T-cell (primary cell): Measurements from ENCODE around the gene DOLK. TPM values are rescaled to one million over a fixed set of nuclear protein-coding genes. Genes with fewer than 3 reads are reported as not detected.
A peak's percentile ranks its signal among the peaks of the same experiment; 100 is the strongest.

Source experiments
- ATAC-seq, 4 experiments: fragments of 200-7000 bp in 3 of 4; fragments of 150-1000 bp in 1 of 4; cut with Tn5 transposase; replicated peaks in 1 of 4; 1 replicate in 3 of 4; 2 replicates in 1 of 4; pipeline ENCODE4 v1.10.0; 2021; ENCODE audit warnings: moderate library complexity in 3 of 4, mild to moderate bottlenecking in 2 of 4, moderate number of reproducible peaks in 1 of 4
- CTCF ChIA-PET, 2 donors: fragments of 300-600 bp; sonication (Branson Sonifier 250); formaldehyde crosslinking; loops; one replicate each; lab custom pipeline; 2022; ENCODE audit warnings: antibody characterized with exemption in 2 of 2; lab: Charles Lee
- POLR2A ChIA-PET, 2 donors: fragments of 300-600 bp; sonication (Branson Sonifier 250); formaldehyde crosslinking; loops; one replicate each; lab custom pipeline; 2022; ENCODE audit warnings: antibody characterized with exemption in 2 of 2; lab: Charles Lee
- DNase-seq, 35 experiments: peaks; one replicate each; pipeline versions ENCODE4 v3.0.0 to v3.0.0-alpha.2; 2013 to 2023
- H3K27ac ChIP-seq: one replicate; pipeline ENCODE4 v1.5.1; 2013; ENCODE audit warnings: low read length
- H3K27me3 ChIP-seq, 2 experiments: replicated peaks in 1 of 2; 1 replicate in 1 of 2; 2 replicates in 1 of 2; pipeline versions ENCODE4 v1.6.1 to v1.7.0; 2013; ENCODE audit warnings: low read length in 1 of 2, mixed read lengths in 1 of 2; ENCODE audit not compliant: control insufficient read depth in 2 of 2, insufficient read depth in 2 of 2; ENCODE audit errors: extremely low read depth in 1 of 2
- H3K36me3 ChIP-seq, 2 donors: 1 replicate in 1 of 2; 2 replicates in 1 of 2; pipeline versions ENCODE4 v1.6.1 to v1.7.0; 2013; ENCODE audit warnings: low read length in 1 of 2; ENCODE audit not compliant: control insufficient read depth in 2 of 2, insufficient read depth in 1 of 2; ENCODE audit errors: extremely low read depth in 1 of 2
- H3K4me1 ChIP-seq, 2 experiments: 1 replicate in 1 of 2; 2 replicates in 1 of 2; pipeline versions ENCODE4 v1.6.1 to v1.7.0; 2013; ENCODE audit warnings: low read length in 2 of 2, mixed read lengths in 1 of 2; ENCODE audit not compliant: insufficient read depth in 2 of 2, control insufficient read depth in 1 of 2; ENCODE audit errors: extremely low read depth in 1 of 2
- H3K4me3 ChIP-seq, 2 donors: 1 replicate in 1 of 2; 2 replicates in 1 of 2; pipeline versions ENCODE4 v1.5.1 to v1.7.0; 2013; ENCODE audit warnings: mild to moderate bottlenecking in 2 of 2, low read length in 1 of 2, moderate library complexity in 1 of 2; ENCODE audit not compliant: control insufficient read depth in 1 of 2; ENCODE audit errors: extremely low read depth in 1 of 2
- H3K9me3 ChIP-seq: 2 replicates; pipeline ENCODE4 v1.7.0; 2013
- H3K27ac Mint-ChIP-seq, 2 donors: one replicate each; pipeline ENCODE4 v1.8.0; 2020 to 2021; ENCODE audit warnings: mild to moderate bottlenecking in 2 of 2, mixed read lengths in 2 of 2
- H3K27me3 Mint-ChIP-seq, 2 donors: one replicate each; pipeline ENCODE4 v1.8.0; 2021 to 2022; ENCODE audit warnings: mixed read lengths in 2 of 2
- H3K36me3 Mint-ChIP-seq: one replicate; pipeline ENCODE4 v1.8.0; 2021; ENCODE audit warnings: mixed read lengths
- H3K4me1 Mint-ChIP-seq, 3 donors: one replicate each; pipeline ENCODE4 v1.8.0; 2020 to 2022; ENCODE audit warnings: mixed read lengths in 3 of 3, mild to moderate bottlenecking in 1 of 3
- H3K4me3 Mint-ChIP-seq, 3 donors: one replicate each; pipeline ENCODE4 v1.8.0; 2020 to 2022; ENCODE audit warnings: mild to moderate bottlenecking in 3 of 3, mixed read lengths in 3 of 3, moderate library complexity in 3 of 3
- H3K9me3 Mint-ChIP-seq, 3 donors: one replicate each; pipeline ENCODE4 v1.8.0; 2020 to 2022; ENCODE audit warnings: mixed read lengths in 3 of 3
- WGBS: methylation state at CpG from one replicate; pipeline ENCODE4 v1.1.5; 2013; ENCODE audit warnings: missing lambda C conversion rate; ENCODE audit not compliant: insufficient coverage; 5-methylcytosine and 5-hydroxymethylcytosine counted together
- total RNA-seq, 35 experiments: library from RNA in 6 of 35; stranded (reverse) in 6 of 35; fragments of 120-200 nt in 1 of 35; gene quantifications; one replicate each; pipeline versions ENCODE4 v1.2.1 to v1.2.4 and lab custom pipeline; 2013 to 2026

DOLK gene
- total RNA-seq, 5 donors from 2014 or later (not counting 1 experiment from before 2014, with no cell fraction given): 5.4 to 11.6 (median 10.0) TPM

DNA sequence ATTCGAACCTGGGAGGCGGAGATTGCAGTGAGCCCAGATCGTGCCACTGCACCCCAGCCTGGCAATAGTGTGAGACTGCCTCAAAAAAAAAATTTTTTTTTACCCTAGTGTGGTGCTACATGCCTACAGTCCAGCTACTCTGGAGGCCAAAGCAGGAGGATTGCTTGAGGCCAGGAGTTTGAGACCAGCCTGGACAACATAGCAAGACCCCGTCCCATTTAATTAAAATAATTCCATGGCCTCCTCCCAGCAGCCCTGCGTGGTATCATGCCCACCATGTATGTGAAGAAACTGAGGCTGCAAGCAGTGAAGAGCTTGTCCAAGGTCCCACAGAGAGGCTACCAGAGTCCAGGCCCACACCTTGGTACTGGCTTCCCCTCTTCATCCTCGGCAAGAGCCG lies 46.0 kb downstream of the DOLK start:
- 80% methylated on average over 2 of the region's 7 CpGs for WGBS
- no peaks in the 10 kb centered on the region for H3K27me3 ChIP-seq
- peak overlapping the region in 1 of 2 donors; percentile 7 for H3K4me3 ChIP-seq
- peaks cover 58 to 89% of the 10 kb centered on the region in 2 experiments for H3K4me1 ChIP-seq
- peak overlapping the region in 1 of 3 donors; percentile 63 for H3K4me3 Mint-ChIP-seq
- peaks cover 10% of the 10 kb centered on the region for H3K36me3 Mint-ChIP-seq
- no peak for ATAC-seq
- H3K27ac Mint-ChIP-seq: peak overlapping the region; percentile 96 to 97
- peaks cover 65 to 81% (median 73%) of the 10 kb centered on the region in 3 donors for H3K4me1 Mint-ChIP-seq
- H3K27ac ChIP-seq: peak overlapping the region; percentile 91
- ChIA-PET CTCF (no interaction called here), POLR2A (no interaction called here)
- no peaks in the 10 kb centered on the region for H3K9me3 ChIP-seq
- H3K9me3 Mint-ChIP-seq: no peaks in the 10 kb centered on the region
- peaks cover 0 to 15% of the 10 kb centered on the region in 2 donors for H3K36me3 ChIP-seq
- H3K27me3 Mint-ChIP-seq: no peaks in the 10 kb centered on the region
- DNase-seq: no peak

DNA sequence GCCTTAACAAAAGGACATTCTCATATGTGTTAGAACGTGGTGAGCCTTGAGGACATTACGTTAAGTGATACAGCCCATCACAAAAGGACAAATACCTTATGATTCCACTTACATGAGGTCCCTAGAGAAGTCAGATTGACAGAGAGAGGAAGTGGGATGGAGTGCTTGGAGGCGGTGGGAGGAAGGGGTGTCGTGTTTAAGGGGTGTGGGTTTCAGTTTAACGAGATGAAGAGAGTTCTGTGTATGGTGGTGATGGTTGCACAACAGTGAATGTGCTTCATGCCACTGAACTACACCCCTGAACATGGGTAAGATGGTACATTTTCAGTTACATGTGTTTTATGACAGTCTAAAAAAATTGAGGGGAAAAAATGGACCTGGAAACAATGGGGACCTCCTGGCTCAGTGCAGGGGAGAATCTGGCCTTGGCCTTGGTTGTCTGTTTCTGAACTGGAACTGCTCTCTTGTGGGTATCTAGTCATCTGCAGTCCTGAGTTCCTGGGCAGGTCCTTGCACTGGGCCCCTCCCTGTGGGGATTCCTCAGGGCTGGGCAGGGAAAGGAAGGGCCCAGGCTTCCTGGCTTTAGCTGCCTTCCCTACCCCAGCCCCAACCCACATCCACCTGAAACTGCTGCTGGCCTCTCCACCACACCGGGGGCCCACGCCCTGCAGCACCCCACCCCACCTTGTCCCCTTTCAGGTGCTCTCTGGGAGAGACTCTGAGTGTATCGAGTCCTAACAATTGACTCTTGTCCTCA lies 47.7 kb downstream of the DOLK start:
- H3K36me3 ChIP-seq: peaks cover 0 to 24% of the 10 kb centered on the region in 2 donors
- no peak overlapping the region for H3K4me3 ChIP-seq
- WGBS: no CpG with 5 or more reads among the region's 8 CpGs
- H3K36me3 Mint-ChIP-seq: peaks cover 18% of the 10 kb centered on the region
- peak overlapping the region; percentile 96 to 97 for H3K27ac Mint-ChIP-seq
- H3K27ac ChIP-seq: peak overlapping the region; percentile 79
- H3K4me1 ChIP-seq: peaks cover 65 to 93% of the 10 kb centered on the region in 2 experiments
- POLR2A ChIA-PET: no interaction called here
- H3K27me3 ChIP-seq: no peaks in the 10 kb centered on the region
- H3K4me3 Mint-ChIP-seq: peak overlapping the region; percentile 1 to 63 (median 32)
- DNase-seq (peak in 3 of 35 experiments; percentile 20 to 46 (median 22)), ATAC-seq (peak in 1 of 4 experiments; percentile 18)
- H3K27me3 Mint-ChIP-seq: no peaks in the 10 kb centered on the region
- no peaks in the 10 kb centered on the region for H3K9me3 ChIP-seq
- CTCF ChIA-PET: no interaction called here
- no peaks in the 10 kb centered on the region for H3K9me3 Mint-ChIP-seq
- peaks cover 80 to 89% (median 80%) of the 10 kb centered on the region in 3 donors for H3K4me1 Mint-ChIP-seq

DNA sequence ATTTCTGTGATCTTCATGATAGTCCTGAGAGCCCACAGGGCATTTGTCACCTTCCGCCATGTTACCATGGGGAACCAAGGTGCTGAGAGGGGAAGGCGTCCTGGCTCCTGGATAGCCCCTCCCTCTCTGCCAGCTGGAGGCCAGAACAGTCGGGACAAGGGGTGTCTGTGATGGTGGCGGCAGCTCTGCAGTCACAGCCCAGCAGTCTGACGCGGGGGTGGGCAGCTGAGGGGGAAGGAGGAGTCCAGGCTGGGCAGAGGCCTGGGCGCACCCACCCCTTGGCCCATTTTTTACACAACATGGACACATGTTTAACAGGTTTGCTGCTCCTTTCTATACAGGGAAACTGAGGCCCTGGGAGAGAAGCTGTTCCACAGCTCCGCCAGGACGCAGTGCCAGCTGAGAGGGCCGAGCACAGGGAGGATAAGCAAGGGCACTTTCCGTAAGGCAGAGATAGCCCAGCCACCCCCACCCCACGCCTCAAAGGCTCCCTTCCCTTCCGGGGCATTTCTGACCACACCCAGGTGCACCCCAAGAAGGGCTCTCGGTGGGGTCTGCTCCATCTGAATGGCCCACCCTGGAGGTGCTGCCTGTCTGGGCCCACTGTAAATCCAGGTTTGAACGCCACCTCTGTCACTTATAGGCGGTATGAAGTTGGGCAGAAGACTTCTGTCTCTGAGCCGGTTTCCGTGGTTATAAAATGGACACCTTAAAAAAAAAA lies 48.4 kb downstream of the DOLK start:
- H3K36me3 ChIP-seq: peaks cover 0 to 24% of the 10 kb centered on the region in 2 donors

DNA sequence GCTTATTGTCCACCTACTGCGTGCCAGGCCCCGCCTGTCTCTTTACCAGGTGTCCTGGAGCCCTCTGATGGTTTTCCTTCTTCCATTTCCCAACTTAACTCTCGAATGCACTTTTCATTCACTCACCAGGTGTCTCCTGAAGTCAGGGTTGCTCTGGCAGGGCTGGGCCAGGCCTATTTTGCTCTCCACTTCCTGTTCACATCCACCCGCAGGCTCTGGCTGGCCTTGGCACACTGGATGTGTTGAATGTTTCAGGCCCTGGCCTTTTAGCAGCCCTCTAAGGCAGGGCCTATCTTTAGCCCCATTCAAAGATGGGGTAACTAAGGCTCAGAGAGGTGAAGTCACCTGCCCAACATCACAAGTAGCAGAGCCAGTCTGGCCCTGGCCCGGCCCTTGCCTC lies 49.0 kb downstream of the DOLK start:
- ATAC-seq: no peak
- no peaks in the 10 kb centered on the region for H3K9me3 ChIP-seq
- WGBS: 75% methylated on average over 4 of the region's 5 CpGs
- H3K36me3 ChIP-seq: peaks cover 0 to 24% of the 10 kb centered on the region in 2 donors
- Mint-ChIP-seq H3K4me1 (peaks cover 77 to 91% (median 82%) of the 10 kb centered on the region in 3 donors), H3K36me3 (peaks cover 20% of the 10 kb centered on the region), H3K9me3 (no peaks in the 10 kb centered on the region), H3K4me3 (peak overlapping the region in 1 of 3 donors; percentile 63), H3K27me3 (no peaks in the 10 kb centered on the region), H3K27ac (peak overlapping the region; percentile 96 to 97)
- no peaks in the 10 kb centered on the region for H3K27me3 ChIP-seq
- H3K27ac ChIP-seq: peak overlapping the region; percentile 79
- DNase-seq: peak in 1 of 35 experiments; percentile 31
- ChIA-PET CTCF (no interaction called here), POLR2A (interaction anchor here in 1 of 2 donors (0.5 to 0.7 kb wide), 2 partner anchors 9 to 69 kb away, joined by 3 to 4 read pairs; partner anchors contain the start of gene SPOUT1)
- peaks cover 57 to 91% of the 10 kb centered on the region in 2 experiments for H3K4me1 ChIP-seq
- H3K4me3 ChIP-seq: no peak overlapping the region

More for the DNA sequence above, 48.4 kb downstream of the DOLK start:
- peak overlapping the region; percentile 79 for H3K27ac ChIP-seq
- POLR2A ChIA-PET: interaction anchor here in 1 of 2 donors (0.5 kb wide), 1 partner anchor 10 kb away, joined by 4 read pairs; no protein-coding TSS in a partner anchor
- peak overlapping the region; percentile 1 to 63 (median 32) for H3K4me3 Mint-ChIP-seq
- H3K9me3 ChIP-seq: no peaks in the 10 kb centered on the region
- H3K4me3 ChIP-seq: peak overlapping the region in 1 of 2 donors; percentile 25
- no peaks in the 10 kb centered on the region for H3K27me3 Mint-ChIP-seq
- 71% methylated on average over 7 of the region's 18 CpGs for WGBS
- DNase-seq (no peak), ATAC-seq (no peak)
- H3K4me1 Mint-ChIP-seq: peaks cover 81 to 93% (median 83%) of the 10 kb centered on the region in 3 donors
- CTCF ChIA-PET: no interaction called here
- H3K9me3 Mint-ChIP-seq: no peaks in the 10 kb centered on the region
- H3K36me3 Mint-ChIP-seq: peaks cover 18% of the 10 kb centered on the region
- H3K27ac Mint-ChIP-seq: peak overlapping the region; percentile 96 to 97
- H3K4me1 ChIP-seq: peaks cover 62 to 92% of the 10 kb centered on the region in 2 experiments
- no peaks in the 10 kb centered on the region for H3K27me3 ChIP-seq

DNA sequence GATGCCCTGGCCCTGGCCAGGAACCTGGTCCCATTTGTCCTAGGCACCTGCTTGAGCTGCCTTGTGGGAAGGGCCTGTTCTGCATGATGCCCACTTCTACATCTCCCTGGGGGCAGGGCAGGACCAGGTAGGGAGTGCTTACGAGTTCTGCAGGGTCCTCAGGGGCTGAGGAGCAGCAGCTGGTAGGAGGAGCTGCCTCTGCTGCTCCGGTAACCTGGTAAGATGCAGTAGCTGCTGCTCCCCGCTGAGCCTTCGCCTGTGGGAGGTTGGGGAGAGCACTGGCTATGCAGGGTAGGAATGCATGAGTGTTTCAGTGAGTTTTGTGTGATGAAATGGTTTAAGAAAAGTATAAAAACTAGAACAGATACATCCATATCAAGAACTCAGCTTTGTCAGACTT lies 51.8 kb downstream of the DOLK start:
- ATAC-seq (no peak), DNase-seq (no peak)
- H3K27ac Mint-ChIP-seq: peak overlapping the region; percentile 83 to 88
- no peaks in the 10 kb centered on the region for H3K27me3 Mint-ChIP-seq
- Histone ChIP-seq H3K9me3 (no peaks in the 10 kb centered on the region), H3K27ac (peak overlapping the region; percentile 1), H3K4me3 (peak overlapping the region in 1 of 2 donors; percentile 32), H3K36me3 (peaks cover 0 to 49% of the 10 kb centered on the region in 2 donors), H3K4me1 (peaks cover 45 to 86% of the 10 kb centered on the region in 2 experiments), H3K27me3 (no peaks in the 10 kb centered on the region)
- ChIA-PET POLR2A (interaction anchor here in 1 of 2 donors (0.5 kb wide), 1 partner anchor 127 kb away, joined by 3 read pairs; no protein-coding TSS in a partner anchor), CTCF (interaction anchor here in 1 of 2 donors (0.7 kb wide), 1 partner anchor 24 kb away, joined by 3 read pairs; no protein-coding TSS in a partner anchor)
- H3K4me3 Mint-ChIP-seq: peak overlapping the region in 1 of 3 donors; percentile 33
- H3K9me3 Mint-ChIP-seq: no peaks in the 10 kb centered on the region
- peaks cover 74 to 87% (median 77%) of the 10 kb centered on the region in 3 donors for H3K4me1 Mint-ChIP-seq
- 75% methylated on average over 2 of the region's 4 CpGs for WGBS
- H3K36me3 Mint-ChIP-seq: peaks cover 23% of the 10 kb centered on the region
